Stomach (tissue), 4 donors: ENCODE measurements around the gene JMJD1C.
"Not testable (repeated sequence)": the region's sequence is repeated elsewhere in the genome, so short reads cannot be mapped to it uniquely, and the experiment has no call there.

Experiments used
- CTCF ChIP-seq, 7 experiments: fragments of 450-650 bp in 4 of 7; fragments of 200-600 bp in 3 of 7; sonication (generic) in 3 of 7; IDR thresholded peaks; one replicate each; pipeline ENCODE4 v1.5.1; 2016 to 2019; ENCODE audit warnings: antibody characterized with exemption in 7 of 7, control low read depth in 2 of 7, mild to moderate bottlenecking in 1 of 7
- POLR2A ChIP-seq, 4 donors: fragments of 450-650 bp; IDR thresholded peaks; one replicate each; pipeline ENCODE4 v1.6.1; 2016; ENCODE audit warnings: antibody characterized with exemption in 4 of 4, control low read depth in 2 of 4, mild to moderate bottlenecking in 1 of 4, moderate library complexity in 1 of 4
- POLR2AphosphoS5 ChIP-seq, 3 donors: sonication (generic); formaldehyde crosslinking; IDR thresholded peaks; one replicate each; pipeline ENCODE4 v1.6.1; 2016; ENCODE audit warnings: antibody characterized with exemption in 3 of 3

GRCh38 chr10:63292847-63293246, 172.9 kb downstream of the JMJD1C start:
- not testable (repeated sequence) for TF ChIP-seq CTCF, POLR2AphosphoS5, POLR2A (IDR thresholded peaks at IDR 0.05)
